Prostate gland (tissue), 2 donors: ENCODE data around the gene ZBTB2.

Source experiments
- POLR2AphosphoS5 ChIP-seq: sonication (generic); formaldehyde crosslinking; IDR thresholded peaks from one replicate; pipeline ENCODE4 v1.6.1; 2017; ENCODE audit warnings: antibody characterized with exemption
- TF ChIP-seq, protein P1 (sequence below), 4 experiments: fragments of 200-600 bp in 2 of 4; fragments of 450-650 bp in 2 of 4; sonication (generic) in 2 of 4; IDR thresholded peaks; 1 replicate in 3 of 4; 2 replicates in 1 of 4; pipeline ENCODE4 v1.5.1; 2016 to 2019; ENCODE audit warnings: antibody characterized with exemption in 4 of 4, mild to moderate bottlenecking in 2 of 4, moderate library complexity in 2 of 4

DNA sequence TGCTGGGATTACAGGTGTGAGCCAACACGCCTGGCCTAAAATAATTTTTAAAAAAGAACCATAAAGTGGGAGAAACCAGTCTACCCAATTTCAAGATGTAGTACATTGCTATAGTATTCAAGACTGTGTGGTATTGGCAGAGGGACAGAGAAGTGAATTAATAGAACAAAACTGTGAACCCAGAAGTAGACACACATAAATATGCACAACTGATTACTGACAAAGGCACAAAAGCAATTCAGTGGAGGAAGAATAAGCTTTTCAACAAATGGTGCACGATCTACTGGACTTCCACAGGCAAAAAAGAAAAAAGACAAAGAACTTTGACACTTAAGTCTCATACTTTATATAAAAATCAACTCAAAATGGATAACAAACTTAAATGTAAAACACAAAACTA is 15.5 kb downstream of the ZBTB2 start:
- TF ChIP-seq, protein P1, sequence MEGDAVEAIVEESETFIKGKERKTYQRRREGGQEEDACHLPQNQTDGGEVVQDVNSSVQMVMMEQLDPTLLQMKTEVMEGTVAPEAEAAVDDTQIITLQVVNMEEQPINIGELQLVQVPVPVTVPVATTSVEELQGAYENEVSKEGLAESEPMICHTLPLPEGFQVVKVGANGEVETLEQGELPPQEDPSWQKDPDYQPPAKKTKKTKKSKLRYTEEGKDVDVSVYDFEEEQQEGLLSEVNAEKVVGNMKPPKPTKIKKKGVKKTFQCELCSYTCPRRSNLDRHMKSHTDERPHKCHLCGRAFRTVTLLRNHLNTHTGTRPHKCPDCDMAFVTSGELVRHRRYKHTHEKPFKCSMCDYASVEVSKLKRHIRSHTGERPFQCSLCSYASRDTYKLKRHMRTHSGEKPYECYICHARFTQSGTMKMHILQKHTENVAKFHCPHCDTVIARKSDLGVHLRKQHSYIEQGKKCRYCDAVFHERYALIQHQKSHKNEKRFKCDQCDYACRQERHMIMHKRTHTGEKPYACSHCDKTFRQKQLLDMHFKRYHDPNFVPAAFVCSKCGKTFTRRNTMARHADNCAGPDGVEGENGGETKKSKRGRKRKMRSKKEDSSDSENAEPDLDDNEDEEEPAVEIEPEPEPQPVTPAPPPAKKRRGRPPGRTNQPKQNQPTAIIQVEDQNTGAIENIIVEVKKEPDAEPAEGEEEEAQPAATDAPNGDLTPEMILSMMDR (IDR thresholded peaks at IDR 0.05): no peak
- no peak for TF ChIP-seq POLR2AphosphoS5
